GM21515 (cell line): ENCODE data around the gene XPO4.

Source experiments
- ATAC-seq: cut with Tn5 transposase; IDR thresholded peaks from one replicate; pipeline ENCODE4 v1.9.1; 2021; ENCODE audit not compliant: unreplicated experiment

The XPO4 gene

DNA sequence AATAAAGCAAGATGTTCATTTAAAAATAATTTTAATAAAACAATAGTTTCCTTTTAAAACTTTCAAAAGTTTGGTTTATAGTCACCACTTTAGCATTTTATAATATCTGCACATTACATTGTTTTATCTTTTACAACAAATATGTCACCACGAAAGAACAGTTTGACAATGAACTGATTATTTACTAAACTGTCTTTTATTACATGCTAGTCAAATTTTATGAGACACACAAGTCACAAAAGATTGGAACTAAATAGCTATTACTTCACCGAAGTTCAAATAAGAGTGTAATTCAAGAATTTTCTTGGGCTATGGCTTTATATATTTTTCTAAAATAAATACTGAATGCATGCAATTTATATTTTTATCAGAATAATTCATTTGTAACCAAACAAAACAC lies 71.3 kb downstream of the XPO4 start:
- ATAC-seq, result no peak

DNA sequence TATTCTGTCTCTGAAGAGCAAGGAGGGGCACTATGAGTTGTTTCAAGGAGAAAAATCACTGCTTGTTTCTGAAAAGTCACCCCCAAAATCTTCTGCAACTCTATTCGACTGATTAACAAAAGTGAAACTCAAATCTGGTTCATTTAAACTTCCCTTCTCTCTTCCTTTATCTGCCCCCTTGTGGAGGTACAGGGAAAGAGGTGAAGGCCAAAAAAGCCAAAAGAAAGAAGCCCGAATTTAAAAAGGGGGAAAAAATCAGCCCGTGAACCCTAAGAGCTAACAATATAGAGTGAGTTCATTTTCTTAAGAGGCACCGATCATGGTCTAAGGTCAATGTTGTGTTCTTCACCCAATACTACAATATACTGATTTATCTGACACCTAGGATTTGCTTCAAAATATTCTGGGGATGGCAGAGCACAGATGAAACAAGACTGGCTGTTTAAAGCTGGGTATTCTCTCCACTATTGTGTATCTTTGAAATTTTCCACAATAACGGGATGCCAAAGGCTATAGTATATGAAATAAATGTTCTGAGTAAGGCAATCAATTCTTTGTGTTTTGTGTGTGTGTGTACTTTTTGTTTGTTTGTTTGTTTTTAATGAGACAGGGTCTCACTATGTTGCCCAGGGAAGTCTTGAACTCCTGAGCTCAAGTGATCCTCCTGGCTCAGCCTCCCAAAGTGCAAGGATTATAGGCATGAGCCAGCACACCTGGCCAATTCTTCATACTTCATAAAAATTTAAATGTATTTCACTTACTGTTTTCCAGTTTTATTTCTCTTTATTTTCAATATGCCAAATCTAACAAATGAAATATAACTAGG lies 73.8 kb downstream of the XPO4 start:
- peak; percentile 66 for ATAC-seq

DNA sequence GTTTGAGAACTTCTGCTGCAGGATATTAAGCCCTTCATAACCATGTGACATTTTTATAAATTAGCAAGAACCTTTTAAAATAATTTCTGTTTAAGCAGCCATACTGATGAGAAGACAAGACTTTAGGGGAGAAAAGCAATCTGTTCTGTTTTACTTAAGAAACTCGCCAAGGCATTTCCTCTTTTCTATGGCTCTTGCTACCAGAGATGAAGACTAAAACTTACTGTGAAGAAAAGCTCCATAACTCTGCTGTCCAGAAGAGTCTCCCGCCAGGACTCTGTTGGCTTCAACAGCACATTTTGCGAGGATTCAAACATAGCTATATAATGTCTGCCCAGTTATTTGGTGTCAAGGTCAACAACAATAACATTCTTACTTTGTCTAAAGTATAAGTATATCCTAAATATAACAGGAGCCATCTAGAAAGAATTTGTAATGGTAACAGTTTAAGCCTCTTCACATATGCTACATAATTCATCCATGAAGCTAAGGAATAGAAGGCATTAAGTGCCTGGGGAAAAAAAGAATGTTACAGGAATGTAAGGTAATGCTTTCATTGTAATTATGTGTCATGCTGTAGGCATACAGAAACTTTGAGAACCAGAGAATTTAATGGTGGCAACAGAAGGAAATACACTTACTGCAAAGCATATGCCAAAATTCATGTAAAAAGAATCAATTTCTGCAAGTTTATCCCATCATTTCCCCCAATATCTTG lies 75.5 kb downstream of the XPO4 start:
- ATAC-seq, result no peak

DNA sequence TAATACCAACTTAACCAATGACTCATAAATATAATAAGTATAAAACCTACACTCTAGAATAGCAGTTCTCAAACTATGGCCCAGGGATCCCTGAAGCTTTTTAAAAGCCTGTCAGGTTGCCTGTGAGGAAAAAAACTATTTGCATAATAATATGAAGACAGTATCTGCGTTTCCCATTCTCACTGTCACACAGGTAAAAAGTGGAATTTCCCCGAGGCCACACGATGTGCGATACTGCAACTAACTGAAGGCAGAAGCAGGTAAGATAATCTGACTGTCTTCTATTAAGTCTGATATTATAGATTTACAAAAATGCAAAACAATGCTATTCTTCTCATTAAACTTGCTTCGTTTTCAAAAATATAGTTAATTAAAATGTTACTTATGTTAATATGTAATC lies 76.2 kb downstream of the XPO4 start:
- no peak for ATAC-seq

DNA sequence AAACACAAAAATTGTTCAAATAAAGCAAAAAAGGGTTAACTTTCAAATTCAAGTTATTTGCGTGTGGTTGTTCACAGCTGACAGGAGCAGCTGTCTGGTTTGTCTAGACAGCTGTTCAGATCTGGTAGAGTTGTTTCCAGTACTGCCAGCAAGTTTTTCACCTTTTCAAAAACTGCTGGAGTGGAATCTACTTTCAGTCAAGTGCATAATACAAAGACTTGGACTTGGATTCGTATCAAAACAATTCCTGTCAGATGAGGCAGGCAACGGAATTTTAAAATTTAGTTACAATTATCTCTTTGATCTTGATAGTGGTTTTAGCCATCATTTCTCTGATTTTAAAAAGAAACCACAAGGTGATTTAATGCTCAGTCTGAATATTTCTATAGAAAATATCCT lies 77.1 kb downstream of the XPO4 start:
- no peak for ATAC-seq

DNA sequence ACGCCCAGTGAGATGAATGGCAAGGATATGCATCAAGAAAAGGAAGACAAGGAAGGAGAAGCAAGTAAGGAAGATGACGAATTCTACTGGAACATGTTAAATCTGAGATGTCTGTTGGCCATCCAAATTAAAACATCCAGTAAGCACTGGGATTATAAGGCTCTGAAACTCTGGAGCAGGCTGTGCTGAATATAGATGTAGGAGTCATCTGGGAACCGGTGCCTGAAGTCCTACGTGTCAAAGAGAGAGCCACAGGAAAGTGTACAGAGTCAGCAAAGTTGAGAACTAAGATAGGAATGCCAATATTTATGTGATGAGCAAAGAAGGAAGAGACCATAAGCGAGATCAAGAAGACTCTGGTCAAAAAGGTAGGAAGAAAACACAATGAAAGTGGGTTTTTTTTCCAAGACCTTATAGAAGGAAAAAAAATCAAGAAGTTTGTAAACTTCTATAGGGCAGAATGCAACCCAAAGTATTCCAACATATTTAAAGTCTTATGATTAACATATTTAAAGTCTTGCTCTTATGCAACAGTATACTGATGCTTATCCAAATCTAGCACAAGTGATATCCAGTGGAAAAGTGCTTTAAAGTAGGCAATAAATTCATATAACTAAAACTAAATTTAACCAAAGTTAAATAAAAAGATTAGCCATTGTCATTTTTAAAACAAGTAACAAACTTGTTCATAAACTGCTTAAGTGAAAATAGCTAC lies 77.6 kb downstream of the XPO4 start:
- no peak for ATAC-seq

DNA sequence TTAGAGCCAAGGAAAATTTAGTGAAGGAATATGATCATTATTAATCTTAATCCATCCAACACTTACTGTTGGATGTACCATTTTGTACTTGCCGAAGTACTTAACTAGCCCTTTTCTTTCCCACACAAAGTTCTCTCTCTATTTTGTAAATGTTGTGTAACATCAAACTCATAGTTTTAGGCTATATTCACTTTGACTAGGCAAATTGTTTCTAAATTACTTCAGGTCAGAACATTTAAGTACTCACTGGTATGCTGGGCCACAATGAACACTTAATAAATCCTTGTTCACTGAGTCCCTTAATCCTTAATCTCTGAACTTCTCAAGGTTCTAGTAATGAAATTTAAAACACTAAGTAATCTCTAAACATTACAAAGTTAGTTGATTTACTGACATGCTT lies 79.5 kb downstream of the XPO4 start:
- no peak for ATAC-seq

DNA sequence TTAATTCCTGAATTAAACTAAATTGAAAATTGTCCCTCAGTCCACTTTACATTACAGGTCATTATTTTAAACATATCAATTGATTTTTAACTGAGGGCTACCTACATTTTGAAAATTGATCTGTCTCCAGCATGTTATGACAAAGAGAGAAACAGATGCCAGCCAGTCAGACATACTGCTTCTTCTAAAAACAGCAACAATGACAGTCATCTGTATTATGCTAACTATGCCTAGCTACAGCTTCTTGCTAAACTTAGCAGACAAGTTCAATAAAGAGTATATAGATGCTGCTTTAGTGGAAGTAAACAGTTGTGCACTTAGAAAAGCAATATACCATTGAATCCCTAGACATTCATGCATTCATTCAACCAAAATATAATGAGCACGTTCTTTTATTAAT lies 80.1 kb downstream of the XPO4 start:
- ATAC-seq, result no peak

DNA sequence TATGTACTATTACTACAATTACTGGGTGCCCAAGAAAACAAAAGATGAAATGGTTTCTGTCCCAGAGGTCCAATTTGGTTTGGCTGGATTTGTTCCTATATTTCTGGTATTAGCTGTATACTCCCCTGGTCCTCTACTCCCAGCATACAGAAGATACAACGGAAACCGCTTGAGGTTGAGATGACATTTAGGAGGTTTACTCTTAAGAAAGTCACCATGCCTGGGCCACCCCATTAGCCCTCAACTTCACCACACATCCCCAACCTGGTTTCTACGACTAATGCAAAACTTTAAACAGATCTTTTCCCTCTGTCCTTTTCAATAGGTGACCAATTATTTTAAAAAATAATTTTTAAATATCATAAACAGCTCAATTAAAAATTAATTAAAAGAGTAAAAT lies 82.8 kb downstream of the XPO4 start:
- no peak for ATAC-seq

DNA sequence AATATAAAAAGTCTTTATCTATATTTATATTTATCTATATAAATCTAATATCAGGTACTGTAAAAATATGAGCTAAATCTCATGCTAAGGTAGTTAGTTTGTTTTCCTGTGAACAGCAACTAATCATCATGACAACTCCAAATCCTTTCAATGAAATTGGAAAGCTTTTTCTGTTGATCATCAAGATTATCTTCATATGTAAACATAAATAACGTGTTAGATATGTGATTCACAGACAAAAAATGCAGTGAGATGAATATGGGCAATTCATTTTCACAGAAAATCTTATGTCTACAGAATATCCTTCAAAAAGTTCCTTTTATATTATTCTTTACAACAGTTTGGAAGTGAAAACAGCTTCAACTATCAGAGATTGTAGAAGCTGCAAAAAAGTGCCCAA lies 87.1 kb downstream of the XPO4 start:
- no peak for ATAC-seq

DNA sequence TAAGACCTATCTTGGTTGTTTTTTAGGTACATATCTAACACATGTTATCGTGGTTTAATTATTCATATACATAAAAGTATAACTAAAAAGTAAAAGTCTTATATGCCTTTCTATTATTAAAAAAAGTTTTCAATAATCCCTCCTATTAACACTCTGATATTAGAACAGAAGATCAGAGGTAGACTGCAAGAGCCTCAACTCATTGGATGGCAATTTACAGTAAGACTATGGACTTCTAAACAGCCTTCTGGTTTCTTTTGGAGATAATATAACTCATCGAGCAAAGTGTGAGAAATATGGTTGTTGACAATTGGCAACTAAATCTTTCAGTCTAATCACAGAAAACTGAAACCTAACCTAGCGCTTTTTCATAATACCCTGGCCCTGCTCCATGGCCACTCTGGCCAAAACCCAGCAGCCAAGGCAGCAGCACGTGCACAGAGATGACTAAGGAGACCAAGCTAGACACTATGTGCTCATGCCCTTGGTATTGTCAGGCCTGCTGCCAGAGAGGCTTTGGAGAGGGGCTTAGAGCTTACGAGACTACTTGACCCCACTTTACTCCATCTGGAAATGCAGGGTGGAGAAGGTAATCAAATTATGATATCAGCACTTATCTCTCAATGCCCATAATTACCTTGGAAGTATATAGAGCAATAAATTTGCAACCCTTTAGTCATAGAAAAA lies 88.2 kb downstream of the XPO4 start:
- ATAC-seq, result no peak

DNA sequence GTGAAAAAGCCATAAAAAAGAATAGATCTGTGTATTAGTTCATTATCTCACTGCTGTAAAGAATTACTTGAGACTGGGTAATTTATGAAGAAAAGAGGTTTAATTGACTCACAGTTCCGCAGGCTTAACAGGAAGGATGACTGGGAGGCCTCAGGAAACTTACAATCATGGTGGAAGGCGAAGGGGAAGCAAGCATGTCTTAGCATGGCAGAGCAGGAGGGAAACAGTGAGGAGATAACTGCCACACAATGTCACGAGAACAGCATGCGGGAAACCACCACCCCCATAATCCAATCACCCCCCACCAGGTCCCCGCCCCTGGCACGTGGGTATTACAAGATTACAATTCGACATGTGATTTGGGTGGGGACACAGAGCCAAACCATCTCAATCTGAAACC lies 89.7 kb downstream of the XPO4 start:
- no peak for ATAC-seq

DNA sequence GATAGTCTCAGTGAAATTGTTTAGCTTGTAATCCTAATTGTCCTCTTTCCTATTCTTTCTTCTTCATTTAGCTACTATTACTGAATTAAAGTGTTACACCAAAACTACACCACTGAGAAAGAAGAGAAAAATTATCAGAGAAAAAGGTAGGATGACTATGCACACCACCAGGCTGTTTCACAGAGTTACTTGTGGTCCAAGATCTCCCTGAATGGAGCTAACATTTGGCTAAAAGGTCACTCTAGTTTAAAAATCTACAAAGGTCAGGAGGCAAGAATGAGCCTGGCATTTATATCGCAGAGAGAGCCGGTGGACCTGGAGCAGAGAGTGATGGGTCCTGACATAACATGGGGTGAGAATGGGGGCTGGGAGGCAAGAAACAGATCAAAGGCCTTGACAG lies 91.7 kb downstream of the XPO4 start:
- no peak for ATAC-seq

DNA sequence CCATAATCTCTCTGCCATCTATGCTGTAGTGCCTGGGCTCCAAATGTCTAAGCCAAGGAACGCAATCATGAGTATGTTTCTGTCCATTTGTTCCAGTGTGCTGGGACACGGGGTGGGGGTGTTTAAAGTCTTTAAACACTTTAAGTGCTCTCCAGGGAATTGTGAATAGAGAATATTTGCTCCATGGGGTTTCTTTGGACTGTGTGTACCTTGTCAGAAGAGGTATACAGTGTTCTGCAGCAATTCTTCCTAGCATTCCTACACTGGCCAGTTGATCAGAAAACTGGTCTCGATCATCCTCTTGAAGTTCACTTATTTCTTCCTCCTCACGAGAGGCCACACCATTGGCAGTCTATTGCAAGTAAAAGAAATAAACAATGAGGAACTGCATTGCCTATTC lies 93.7 kb downstream of the XPO4 start:
- no peak for ATAC-seq

DNA sequence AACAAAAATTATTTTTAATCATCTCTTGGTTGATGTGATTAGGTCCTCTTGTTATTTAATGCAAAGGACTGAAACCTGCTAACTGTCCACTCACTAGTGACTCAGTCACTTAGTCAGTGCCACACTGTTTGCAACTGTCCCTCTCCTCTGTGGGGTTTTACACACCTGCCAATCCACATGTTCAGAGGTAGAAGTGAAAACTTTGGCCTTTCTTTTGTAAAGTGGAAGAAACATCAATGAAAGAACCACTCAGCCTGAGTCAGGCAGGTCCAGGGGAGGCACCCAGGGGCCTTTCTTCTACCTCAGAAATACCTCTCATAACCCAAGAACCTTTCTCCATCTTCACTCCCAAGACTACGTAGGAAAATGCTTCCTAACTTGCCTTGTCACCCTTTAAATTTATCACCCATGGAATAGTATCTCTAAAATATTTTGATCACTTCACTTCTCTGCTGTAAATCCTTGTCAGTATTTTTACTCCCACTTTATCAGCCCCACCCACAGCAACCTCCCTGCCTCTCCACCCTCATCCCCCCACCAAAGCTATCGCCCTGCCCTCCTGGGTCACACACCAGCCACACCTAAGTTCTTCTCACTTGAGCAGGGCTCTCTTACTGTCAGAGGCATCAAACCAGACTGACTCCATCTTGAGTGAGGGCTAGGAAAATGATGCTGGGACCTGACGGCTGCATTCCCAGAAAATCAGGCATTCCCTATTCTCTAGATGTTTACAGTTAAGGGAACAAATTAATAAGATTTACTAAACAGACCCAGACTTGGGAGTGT lies 99.2 kb downstream of the XPO4 start:
- ATAC-seq, result no peak

DNA sequence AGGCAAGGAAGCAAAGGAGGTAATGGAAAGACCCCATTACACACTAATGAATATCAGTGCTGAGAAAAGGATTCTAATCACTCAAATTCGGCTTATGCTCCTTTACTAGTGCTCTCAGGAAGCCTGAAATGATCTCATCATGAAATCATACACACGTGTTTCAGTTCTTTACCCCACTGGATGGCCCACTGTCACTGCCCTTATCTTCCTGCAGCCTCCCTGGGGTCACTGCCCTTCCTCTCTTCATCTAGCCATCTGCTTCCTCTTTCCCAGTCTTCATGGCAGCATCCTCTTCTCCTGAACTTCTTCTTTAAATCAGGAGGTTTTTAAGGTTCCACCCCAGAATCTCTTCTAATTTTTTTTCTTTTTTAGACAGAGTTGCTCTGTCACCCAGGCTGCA lies 100.8 kb downstream of the XPO4 start:
- no peak for ATAC-seq

DNA sequence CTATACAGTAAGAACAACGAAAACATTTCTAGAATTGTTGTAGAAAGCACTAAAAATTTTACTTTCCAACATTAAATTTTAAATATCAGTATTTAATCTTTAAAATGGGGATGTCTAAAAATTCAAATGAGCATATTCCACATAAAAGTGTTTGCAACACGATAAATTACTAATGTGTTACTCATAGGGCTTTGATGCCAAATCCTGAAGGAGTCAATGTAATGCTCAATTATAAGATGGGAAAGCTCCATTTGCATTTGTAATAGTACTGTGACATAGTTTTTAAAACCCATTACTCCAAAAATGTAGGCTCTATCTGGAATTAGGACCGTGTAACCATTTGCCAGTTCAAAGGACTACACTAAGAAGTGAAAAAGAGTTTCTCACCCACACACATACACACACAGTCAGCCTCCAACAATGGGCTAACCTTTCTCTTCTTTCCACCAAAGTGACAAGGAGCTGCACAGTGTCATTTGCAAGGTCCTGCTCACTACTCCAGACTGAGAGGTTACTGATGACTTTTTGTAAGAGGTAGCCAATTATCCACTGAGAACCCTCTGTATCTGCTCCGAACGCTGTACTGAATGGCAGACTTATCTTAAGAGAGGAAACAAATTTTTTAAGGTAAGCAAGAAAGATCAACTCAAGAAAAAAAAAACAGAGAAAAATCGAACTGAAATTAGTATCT lies 102.7 kb downstream of the XPO4 start:
- no peak for ATAC-seq

DNA sequence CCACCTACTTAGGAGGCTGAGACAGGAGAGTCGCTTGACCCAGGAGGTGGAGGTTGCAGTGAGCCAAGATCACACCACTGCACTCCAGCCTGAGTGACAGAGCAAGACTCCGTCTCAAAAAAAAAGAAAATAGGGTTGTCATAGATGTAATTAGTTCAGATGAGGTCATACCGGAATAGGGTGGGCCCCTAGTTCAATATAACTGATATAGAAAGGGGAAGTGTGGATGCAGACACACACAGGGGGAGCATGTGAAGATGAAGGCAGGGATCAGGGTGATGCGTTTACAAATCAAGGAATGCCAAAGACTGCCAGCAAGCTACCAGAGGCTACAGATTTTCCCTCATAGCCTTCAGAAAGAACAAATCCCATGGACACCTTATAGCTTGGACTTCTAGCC lies 104.5 kb downstream of the XPO4 start:
- no peak for ATAC-seq

DNA sequence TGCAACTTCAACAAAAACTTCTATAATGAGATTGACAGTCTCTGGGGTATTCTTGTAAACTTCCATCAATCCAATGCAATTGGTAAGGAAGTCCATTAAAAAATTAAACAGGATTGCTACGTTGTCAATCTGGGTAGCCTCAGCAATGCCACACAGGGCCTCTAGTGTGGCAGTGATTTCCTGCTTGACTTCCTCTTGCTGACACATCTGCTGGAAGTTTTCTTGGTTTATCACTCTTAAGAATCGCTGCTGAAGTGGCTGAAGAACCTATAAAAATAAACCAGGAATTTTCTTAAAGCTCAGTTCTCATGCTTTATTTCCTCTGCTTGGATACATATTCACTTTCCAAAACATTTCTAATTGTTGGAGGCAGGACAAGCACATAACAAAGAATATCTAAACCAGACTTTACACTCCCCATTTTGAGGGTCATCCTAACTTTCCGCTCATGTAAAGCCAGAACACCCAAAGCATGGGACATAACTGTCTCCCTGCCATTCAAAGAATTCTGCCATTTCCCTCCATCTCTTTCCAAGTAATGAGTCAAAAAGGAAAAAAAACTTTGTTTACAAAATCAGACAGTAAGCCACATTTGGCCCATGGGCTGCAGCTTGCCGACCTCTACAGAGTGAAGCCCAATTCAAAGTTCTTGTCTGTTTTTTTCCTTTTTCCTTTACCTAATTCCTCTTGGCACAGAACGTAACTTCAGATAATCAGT lies 105.6 kb downstream of the XPO4 start:
- ATAC-seq, result no peak
